Activated B cell treated with CpG ODN at 0.5 μM for 24 hours (primary cell): ENCODE measurements around the gene CPEB4. TPM values are rescaled to one million over a fixed set of nuclear protein-coding genes. Genes with fewer than 3 reads are reported as not detected.

Experiments
- ATAC-seq: fragments of 200-7000 bp; cut with Tn5 transposase; one replicate; pipeline ENCODE4 v1.10.0; 2021; ENCODE audit warnings: low read depth, mild to moderate bottlenecking, moderate library complexity
- CTCF ChIA-PET: fragments of 350-600 bp; sonication (Branson Sonifier 250); formaldehyde crosslinking; loops from one replicate; lab custom pipeline; 2021; ENCODE audit warnings: antibody characterized with exemption; lab: Charles Lee
- POLR2A ChIA-PET: fragments of 350-600 bp; sonication (Branson Sonifier 250); formaldehyde crosslinking; loops from one replicate; lab custom pipeline; 2021; ENCODE audit warnings: antibody characterized with exemption; lab: Charles Lee
- DNase-seq: peaks from one replicate; pipeline ENCODE4 v3.0.0; 2022
- H3K27ac Mint-ChIP-seq: one replicate; pipeline ENCODE4 v1.8.0; 2020; ENCODE audit warnings: mixed read lengths
- H3K27me3 Mint-ChIP-seq: one replicate; pipeline ENCODE4 v1.8.0; 2021; ENCODE audit warnings: mixed read lengths
- H3K36me3 Mint-ChIP-seq: one replicate; pipeline ENCODE4 v1.8.0; 2021; ENCODE audit warnings: low read depth, mixed read lengths
- H3K4me1 Mint-ChIP-seq: one replicate; pipeline ENCODE4 v1.8.0; 2021; ENCODE audit warnings: mixed read lengths
- H3K4me3 Mint-ChIP-seq: one replicate; pipeline ENCODE4 v1.8.0; 2020; ENCODE audit warnings: mild to moderate bottlenecking, mixed read lengths
- H3K9me3 Mint-ChIP-seq: one replicate; pipeline ENCODE4 v1.8.0; 2020; ENCODE audit warnings: mixed read lengths
- CTCF ChIP-seq: fragments of 200-600 bp; IDR thresholded peaks from one replicate; pipeline ENCODE4 v1.8.0; 2022; ENCODE audit warnings: antibody characterized with exemption, mild to moderate bottlenecking
- intact Hi-C: fragments of 100-400 bp; cut with micrococcal nuclease; formaldehyde crosslinking; loops from one replicate; pipeline ENCODE4 v1.15.1; 2024
- total RNA-seq: library from RNA; stranded (reverse); gene quantifications from 2 replicates; pipeline ENCODE4 v1.2.3, GENCODE V29; 2022

The CPEB4 gene
- total RNA-seq, 1 donor from 2014 or later, result 30.0 TPM

- Mint-ChIP-seq H3K27me3 (no peaks in the 10 kb centered on the region), H3K4me1 (peaks cover 21% of the 10 kb centered on the region), H3K9me3 (no peaks in the 10 kb centered on the region), H3K27ac (no peak overlapping the region), H3K36me3 (no peaks in the 10 kb centered on the region), H3K4me3 (no peak overlapping the region)
- intact Hi-C loops, result loop anchor here (10.0 kb wide), 1 partner anchor 826 kb away; the partner anchor contains the start of gene CREBRF
- no peak for TF ChIP-seq CTCF
- CTCF ChIA-PET, result no interaction called here
- DNase-seq, result no peak
- no peak for ATAC-seq
- POLR2A ChIA-PET, result no interaction called here
Measured at GRCh38 chr5:173880306-173880985, 7.7 kb upstream of the CPEB4 start.

- Mint-ChIP-seq H3K4me1 (peaks cover 36% of the 10 kb centered on the region), H3K27me3 (no peaks in the 10 kb centered on the region), H3K27ac (no peak overlapping the region), H3K9me3 (peaks cover 6% of the 10 kb centered on the region), H3K4me3 (no peak overlapping the region), H3K36me3 (no peaks in the 10 kb centered on the region)
- ChIA-PET CTCF (no interaction called here), POLR2A (no interaction called here)
- ATAC-seq (no peak), DNase-seq (no peak)
- no peak for TF ChIP-seq CTCF
- intact Hi-C loops, result loop anchor here (10.0 kb wide), 1 partner anchor 827 kb away; the partner anchor contains the start of gene CREBRF
Measured at GRCh38 chr5:173881811-173882575, 6.2 kb upstream of the CPEB4 start.

GRCh38 chr5:173882632-173883031 is 5.5 kb upstream of the CPEB4 start:
- TF ChIP-seq CTCF, result no peak
- intact Hi-C loops, result loop anchor here (10.0 kb wide), 1 partner anchor 828 kb away; the partner anchor contains the start of gene CREBRF
- ChIA-PET CTCF (interaction anchor here (0.9 kb wide), 1 partner anchor 62 kb away, joined by 3 read pairs; no protein-coding TSS in a partner anchor), POLR2A (no interaction called here)
- peaks cover 6% of the 10 kb centered on the region for H3K9me3 Mint-ChIP-seq
- H3K36me3 Mint-ChIP-seq, result peaks cover 2% of the 10 kb centered on the region
- peaks cover 43% of the 10 kb centered on the region for H3K4me1 Mint-ChIP-seq
- no peak overlapping the region for H3K27ac Mint-ChIP-seq
- no peak for ATAC-seq
- no peak overlapping the region for H3K4me3 Mint-ChIP-seq
- no peaks in the 10 kb centered on the region for H3K27me3 Mint-ChIP-seq
- no peak for DNase-seq

GRCh38 chr5:173883347-173883924 is 4.7 kb upstream of the CPEB4 start:
- no peak for ATAC-seq
- peaks cover 8% of the 10 kb centered on the region for H3K36me3 Mint-ChIP-seq
- no peak overlapping the region for H3K4me3 Mint-ChIP-seq
- POLR2A ChIA-PET, result interaction anchor here (1.0 to 3.3 kb wide), 6 partner anchors 10 to 97 kb away, joined by 4 to 22 read pairs (median 16); no protein-coding TSS in a partner anchor
- CTCF ChIA-PET, result interaction anchor here (0.9 to 3.6 kb wide), 4 partner anchors 42 to 265 kb away, joined by 3 to 28 read pairs (median 18); partner anchors contain the start of gene BOD1
- no peaks in the 10 kb centered on the region for H3K27me3 Mint-ChIP-seq
- no peak for DNase-seq
- peaks cover 6% of the 10 kb centered on the region for H3K9me3 Mint-ChIP-seq
- H3K4me1 Mint-ChIP-seq, result peaks cover 49% of the 10 kb centered on the region
- intact Hi-C loops, result loop anchor here (10.0 kb wide), 1 partner anchor 829 kb away; the partner anchor contains the start of gene CREBRF
- no peak for TF ChIP-seq CTCF
- H3K27ac Mint-ChIP-seq, result no peak overlapping the region
